Stomach smooth muscle (tissue), 2 donors: ENCODE results near the gene NDUFAB1.
A peak's percentile ranks its signal among the peaks of the same experiment; 100 is the strongest.
"Not testable (repeated sequence)": the region's sequence is repeated elsewhere in the genome, so short reads cannot be mapped to it uniquely, and the experiment has no call there.

Source experiments
- H3K27ac ChIP-seq: one replicate; pipeline ENCODE4 v1.7.0; 2013; ENCODE audit warnings: mild to moderate bottlenecking, low read length, inconsistent platforms
- H3K27me3 ChIP-seq, 2 donors: one replicate each; pipeline ENCODE4 v1.7.0; 2013; ENCODE audit warnings: low read length in 2 of 2; ENCODE audit not compliant: insufficient read depth in 2 of 2, control insufficient read depth in 1 of 2
- H3K36me3 ChIP-seq, 2 donors: one replicate each; pipeline ENCODE4 v1.7.0; 2013; ENCODE audit warnings: low read length in 2 of 2; ENCODE audit not compliant: control insufficient read depth in 2 of 2, insufficient read depth in 2 of 2
- H3K4me1 ChIP-seq: one replicate; pipeline ENCODE4 v1.7.0; 2013; ENCODE audit warnings: low read length; ENCODE audit not compliant: control insufficient read depth, insufficient read depth
- H3K4me3 ChIP-seq, 2 donors: one replicate each; pipeline ENCODE4 v1.7.0; 2013; ENCODE audit warnings: low read length in 2 of 2
- H3K9ac ChIP-seq, 2 donors: one replicate each; pipeline ENCODE4 v1.7.0; 2013; ENCODE audit warnings: low read length in 2 of 2, mild to moderate bottlenecking in 1 of 2
- H3K9me3 ChIP-seq, 2 donors: one replicate each; pipeline ENCODE4 v1.7.0; 2013; ENCODE audit warnings: low read length in 2 of 2; ENCODE audit not compliant: control insufficient read depth in 2 of 2
- donor health status: healthy.
- donor health status: Pancreatic carcinoma.

The NDUFAB1 gene

DNA sequence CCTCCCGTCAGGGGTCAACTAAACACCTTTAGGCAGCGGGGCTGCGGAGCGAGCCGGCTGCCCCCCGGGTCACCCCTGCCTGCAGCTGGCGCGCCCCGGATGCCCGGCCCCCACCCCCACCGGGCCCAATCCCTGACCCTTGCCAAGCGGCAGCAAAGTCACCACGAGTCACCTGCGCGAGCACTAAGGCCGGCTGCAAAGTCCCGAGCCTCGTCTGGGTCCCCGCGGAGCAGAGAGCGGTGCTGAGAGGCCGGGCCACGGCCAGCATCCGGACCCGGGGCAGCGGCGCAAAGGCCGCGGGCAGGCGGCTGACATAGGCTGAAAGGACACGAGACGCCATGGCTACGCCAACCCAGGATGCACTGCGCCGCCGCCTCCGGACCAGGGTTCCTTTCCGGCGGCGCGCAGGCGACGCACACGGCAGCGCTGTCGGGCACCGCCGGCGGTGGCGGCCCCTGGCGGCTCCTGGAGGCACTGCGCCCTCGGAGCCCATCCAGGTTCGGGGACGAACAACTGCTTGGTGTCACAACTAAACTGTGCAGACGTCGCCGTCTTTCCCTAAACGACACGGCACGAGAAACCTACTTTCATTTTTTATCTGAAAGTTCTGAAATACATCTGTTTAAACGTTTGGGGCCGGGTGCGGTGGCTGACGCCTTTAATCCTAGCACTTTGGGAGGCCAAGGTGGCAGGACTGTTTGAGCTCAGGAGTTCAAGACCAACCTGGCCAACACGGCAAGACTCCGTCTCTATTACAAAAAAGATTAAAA lies at the start of gene NDUFAB1:
TSS of gene NDUFAB1 (minus strand) at position 366 of the 770 bp plus-strand sequence. CDS start at position 340, 26 bp downstream.
- Histone ChIP-seq H3K4me1 (peaks cover 17% of the 10 kb centered on the region), H3K36me3 (peaks cover 6 to 24% of the 10 kb centered on the region in 2 donors), H3K4me3 (peak within 1 kb of the TSS; percentile 79 to 99), H3K27ac (peak within 1 kb of the TSS; percentile 55), H3K9ac (peak within 1 kb of the TSS; percentile 85 to 92), H3K27me3 (no peaks in the 10 kb centered on the region), H3K9me3 (no peaks in the 10 kb centered on the region)

GRCh38 chr16:23642246-23642774 lies 46.2 kb upstream of the NDUFAB1 start:
- H3K9me3 ChIP-seq = no peaks in the 10 kb centered on the region
- peaks cover 0 to 7% of the 10 kb centered on the region in 2 donors for H3K36me3 ChIP-seq
- no peaks in the 10 kb centered on the region for H3K27me3 ChIP-seq
- no peak overlapping the region for H3K27ac ChIP-seq
- peak overlapping the region; percentile 66 to 97 for H3K9ac ChIP-seq
- H3K4me1 ChIP-seq = peaks cover 9% of the 10 kb centered on the region
- H3K4me3 ChIP-seq = peak overlapping the region; percentile 95 to 99

DNA sequence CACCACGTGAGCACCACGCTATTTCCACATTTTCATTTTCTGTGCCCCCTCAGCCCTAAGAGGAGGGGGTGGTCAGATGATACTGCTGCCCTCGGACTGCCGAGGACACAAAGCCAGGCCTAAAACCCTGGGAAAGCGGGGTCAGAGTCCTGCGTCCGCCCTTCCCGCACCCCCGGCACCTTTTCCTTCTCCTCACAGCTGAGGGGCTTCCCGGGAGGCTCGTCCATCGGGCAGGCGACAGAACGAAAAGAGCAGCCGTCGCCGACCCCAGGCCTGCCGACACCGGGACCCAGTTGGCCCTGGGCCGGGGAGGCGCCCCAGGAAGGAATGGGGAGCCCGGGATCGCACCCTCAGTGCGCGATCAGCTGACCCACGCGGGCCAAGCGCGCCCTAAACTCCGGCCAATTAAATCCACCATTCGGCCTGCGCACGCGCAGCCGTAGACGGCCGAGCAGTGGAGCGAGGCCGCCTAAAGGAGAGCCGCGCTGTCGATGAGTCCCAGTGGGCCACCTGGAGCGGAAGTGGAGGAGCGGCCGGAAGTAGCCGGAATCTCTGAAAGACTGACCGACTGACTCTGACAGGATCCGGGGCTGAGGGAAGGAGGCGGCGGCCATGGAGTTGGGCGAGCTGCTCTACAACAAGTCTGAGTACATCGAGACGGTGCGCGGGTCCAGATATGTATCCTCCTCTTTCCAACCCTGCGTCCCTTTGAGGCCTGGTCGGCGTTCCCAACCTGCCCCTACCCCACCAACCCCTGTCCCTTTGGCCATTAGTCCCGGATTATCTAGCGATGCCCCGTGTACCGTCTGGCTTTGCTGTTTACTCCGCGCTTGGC lies 45.0 kb upstream of the NDUFAB1 start, which contains the start of the genes DCTN5 and PALB2:
TSS of gene DCTN5 (plus strand) at position 536 of the 835 bp plus-strand sequence. CDS start at position 613, 77 bp downstream.
TSS of gene PALB2 (minus strand) at position 380 of the 835 bp plus-strand sequence. CDS start at position 227, 153 bp downstream.
- H3K9ac ChIP-seq = peak within 1 kb of the TSS; percentile 97 to 98
- no peaks in the 10 kb centered on the region for H3K27me3 ChIP-seq
- H3K27ac ChIP-seq = peak within 1 kb of the TSS; percentile 73
- H3K4me3 ChIP-seq = peak within 1 kb of the TSS; percentile 95 to 99
- H3K4me1 ChIP-seq = peaks cover 9% of the 10 kb centered on the region
- no peaks in the 10 kb centered on the region for H3K9me3 ChIP-seq
- peaks cover 0 to 7% of the 10 kb centered on the region in 2 donors for H3K36me3 ChIP-seq

- H3K4me1 ChIP-seq = peaks cover 9% of the 10 kb centered on the region
- no peaks in the 10 kb centered on the region for H3K9me3 ChIP-seq
- H3K4me3 ChIP-seq = peak overlapping the region; percentile 95 to 99
- peak overlapping the region; percentile 97 to 98 for H3K9ac ChIP-seq
- H3K36me3 ChIP-seq = peaks cover 4 to 9% of the 10 kb centered on the region in 2 donors
- H3K27ac ChIP-seq = peak overlapping the region; percentile 73
- no peaks in the 10 kb centered on the region for H3K27me3 ChIP-seq
These were observed 44.5 kb upstream of the NDUFAB1 start for GRCh38 chr16:23640615-23640930.

DNA sequence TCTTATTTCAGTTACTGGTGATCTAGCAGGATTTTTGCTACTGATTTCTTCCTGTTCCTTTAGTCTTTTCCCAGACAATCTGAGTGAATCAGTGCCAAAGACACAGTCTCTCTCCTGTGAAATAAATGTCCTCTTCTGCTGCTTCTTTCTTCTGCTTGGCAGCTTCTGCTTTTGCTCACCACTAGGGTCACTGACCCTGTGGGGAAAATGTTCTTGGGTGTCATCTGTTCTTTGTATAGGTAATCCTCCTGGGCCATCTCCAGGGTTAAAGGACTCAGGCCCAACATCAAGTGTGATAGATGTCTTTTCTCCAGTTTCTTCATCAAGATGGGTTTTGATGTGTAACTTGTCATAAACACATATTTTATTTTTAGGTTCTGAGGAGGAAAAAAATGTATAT lies 39.8 kb upstream of the NDUFAB1 start:
- H3K4me3 ChIP-seq = no peak overlapping the region
- no peaks in the 10 kb centered on the region for H3K9me3 ChIP-seq
- no peak overlapping the region for H3K9ac ChIP-seq
- H3K4me1 ChIP-seq = peaks cover 3% of the 10 kb centered on the region
- no peaks in the 10 kb centered on the region for H3K27me3 ChIP-seq
- H3K36me3 ChIP-seq = peaks cover 13 to 15% of the 10 kb centered on the region in 2 donors
- H3K27ac ChIP-seq = no peak overlapping the region

- Histone ChIP-seq H3K27me3 (no peaks in the 10 kb centered on the region), H3K36me3 (peaks cover 17 to 20% of the 10 kb centered on the region in 2 donors)
These were observed 38.4 kb upstream of the NDUFAB1 start for GRCh38 chr16:23634461-23635036.

GRCh38 chr16:23631874-23632273 lies 35.8 kb upstream of the NDUFAB1 start:
- not testable (repeated sequence) for H3K27ac ChIP-seq, H3K4me1 ChIP-seq, H3K9ac ChIP-seq, H3K4me3 ChIP-seq, H3K27me3 ChIP-seq, H3K9me3 ChIP-seq
- H3K36me3 ChIP-seq = peaks cover 25 to 26% of the 10 kb centered on the region in 2 donors

More at GRCh38 chr16:23634461-23635036, 38.4 kb upstream of the NDUFAB1 start:
- Histone ChIP-seq H3K9ac (no peak overlapping the region), H3K27ac (no peak overlapping the region), H3K4me1 (no peaks in the 10 kb centered on the region), H3K4me3 (no peak overlapping the region), H3K9me3 (no peaks in the 10 kb centered on the region)

- no peaks in the 10 kb centered on the region for H3K27me3 ChIP-seq
- H3K27ac ChIP-seq = no peak overlapping the region
- H3K36me3 ChIP-seq = peaks cover 25% of the 10 kb centered on the region in 2 donors
- no peaks in the 10 kb centered on the region for H3K9me3 ChIP-seq
- H3K4me1 ChIP-seq = no peaks in the 10 kb centered on the region
- H3K4me3 ChIP-seq = no peak overlapping the region
- H3K9ac ChIP-seq = no peak overlapping the region
These were observed 33.4 kb upstream of the NDUFAB1 start for GRCh38 chr16:23629516-23629915.

GRCh38 chr16:23624092-23624491 lies 28.0 kb upstream of the NDUFAB1 start:
- peaks cover 25 to 35% of the 10 kb centered on the region in 2 donors for H3K36me3 ChIP-seq
- no peak overlapping the region for H3K4me3 ChIP-seq
- no peak overlapping the region for H3K27ac ChIP-seq
- no peak overlapping the region for H3K9ac ChIP-seq
- no peaks in the 10 kb centered on the region for H3K9me3 ChIP-seq
- H3K4me1 ChIP-seq = no peaks in the 10 kb centered on the region
- H3K27me3 ChIP-seq = no peaks in the 10 kb centered on the region

DNA sequence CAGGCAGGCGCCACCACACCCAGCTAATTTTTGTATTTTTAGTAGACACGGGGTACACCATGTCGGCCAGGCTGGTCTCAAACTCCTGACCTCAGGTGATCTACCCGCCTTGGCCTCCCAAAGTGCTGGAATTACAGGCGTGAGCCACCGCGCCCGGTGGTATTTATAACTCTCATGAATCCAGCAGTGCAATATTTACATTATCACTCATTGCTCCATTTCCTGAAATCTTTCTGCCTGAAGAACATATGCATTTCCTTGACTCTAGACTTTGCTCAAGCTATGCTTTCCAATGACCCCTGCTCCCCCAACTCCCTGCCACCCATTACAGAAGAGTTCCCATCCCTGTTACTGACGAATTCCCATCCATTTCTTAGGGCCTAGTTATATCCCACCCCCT lies 19.7 kb upstream of the NDUFAB1 start:
- Histone ChIP-seq H3K9me3 (no peaks in the 10 kb centered on the region), H3K36me3 (peaks cover 12 to 23% of the 10 kb centered on the region in 2 donors), H3K27me3 (no peaks in the 10 kb centered on the region), H3K27ac (no peak overlapping the region), H3K4me3 (no peak overlapping the region), H3K9ac (no peak overlapping the region), H3K4me1 (no peaks in the 10 kb centered on the region)
